Natural killer cell treated with Interleukin-12 subunit alpha and Interleukin-12 subunit beta and Interleukin-15 and Interleukin-18, amount 100 ng/mL, for 72 hours (primary cell): Measurements from ENCODE around the gene LRRC41. TPM values are rescaled to one million over a fixed set of nuclear protein-coding genes. Genes with fewer than 3 reads are reported as not detected.
"Not testable (repeated sequence)": the region's sequence is repeated elsewhere in the genome, so short reads cannot be mapped to it uniquely, and the experiment has no call there.

Experiments
- ATAC-seq, 2 donors: fragments of 150-1000 bp; cut with Tn5 transposase in 1 of 2; sonication (Bioruptor Pico), chemical (Tn5 transposase) in 1 of 2; 2 replicates each; pipeline ENCODE4 v1.10.0; 2021
- DNase-seq: peaks from one replicate; pipeline ENCODE4 v3.0.0; 2022; ENCODE audit warnings: low spot score
- H3K27ac Mint-ChIP-seq, 2 donors: 1 replicate in 1 of 2; 2 replicates in 1 of 2; pipeline ENCODE4 v1.8.0; 2022; ENCODE audit warnings: mixed read lengths in 2 of 2, mild to moderate bottlenecking in 1 of 2, moderate library complexity in 1 of 2
- H3K27me3 Mint-ChIP-seq, 2 donors: 1 replicate in 1 of 2; 2 replicates in 1 of 2; pipeline ENCODE4 v1.8.0; 2022; ENCODE audit warnings: mixed read lengths in 2 of 2
- H3K36me3 Mint-ChIP-seq: one replicate; pipeline ENCODE4 v1.8.0; 2022; ENCODE audit warnings: mixed read lengths
- H3K4me1 Mint-ChIP-seq, 2 donors: 1 replicate in 1 of 2; 2 replicates in 1 of 2; pipeline ENCODE4 v1.8.0; 2022; ENCODE audit warnings: low read depth in 2 of 2, mixed read lengths in 2 of 2, mild to moderate bottlenecking in 1 of 2
- H3K4me3 Mint-ChIP-seq: one replicate; pipeline ENCODE4 v1.8.0; 2022; ENCODE audit warnings: mixed read lengths
- H3K9me3 Mint-ChIP-seq: 2 replicates; pipeline ENCODE4 v1.8.0; 2022; ENCODE audit warnings: mixed read lengths
- total RNA-seq, 2 donors: library from RNA; stranded (reverse); gene quantifications; one replicate each; pipeline ENCODE4 v1.2.3, GENCODE V29; 2022

Gene LRRC41, protein sequence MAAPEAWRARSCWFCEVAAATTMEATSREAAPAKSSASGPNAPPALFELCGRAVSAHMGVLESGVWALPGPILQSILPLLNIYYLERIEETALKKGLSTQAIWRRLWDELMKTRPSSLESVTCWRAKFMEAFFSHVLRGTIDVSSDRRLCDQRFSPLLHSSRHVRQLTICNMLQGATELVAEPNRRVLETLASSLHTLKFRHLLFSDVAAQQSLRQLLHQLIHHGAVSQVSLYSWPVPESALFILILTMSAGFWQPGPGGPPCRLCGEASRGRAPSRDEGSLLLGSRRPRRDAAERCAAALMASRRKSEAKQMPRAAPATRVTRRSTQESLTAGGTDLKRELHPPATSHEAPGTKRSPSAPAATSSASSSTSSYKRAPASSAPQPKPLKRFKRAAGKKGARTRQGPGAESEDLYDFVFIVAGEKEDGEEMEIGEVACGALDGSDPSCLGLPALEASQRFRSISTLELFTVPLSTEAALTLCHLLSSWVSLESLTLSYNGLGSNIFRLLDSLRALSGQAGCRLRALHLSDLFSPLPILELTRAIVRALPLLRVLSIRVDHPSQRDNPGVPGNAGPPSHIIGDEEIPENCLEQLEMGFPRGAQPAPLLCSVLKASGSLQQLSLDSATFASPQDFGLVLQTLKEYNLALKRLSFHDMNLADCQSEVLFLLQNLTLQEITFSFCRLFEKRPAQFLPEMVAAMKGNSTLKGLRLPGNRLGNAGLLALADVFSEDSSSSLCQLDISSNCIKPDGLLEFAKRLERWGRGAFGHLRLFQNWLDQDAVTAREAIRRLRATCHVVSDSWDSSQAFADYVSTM
- 10 to 100 TPM; 43.2 to 45.5 TPM for total RNA-seq

DNA sequence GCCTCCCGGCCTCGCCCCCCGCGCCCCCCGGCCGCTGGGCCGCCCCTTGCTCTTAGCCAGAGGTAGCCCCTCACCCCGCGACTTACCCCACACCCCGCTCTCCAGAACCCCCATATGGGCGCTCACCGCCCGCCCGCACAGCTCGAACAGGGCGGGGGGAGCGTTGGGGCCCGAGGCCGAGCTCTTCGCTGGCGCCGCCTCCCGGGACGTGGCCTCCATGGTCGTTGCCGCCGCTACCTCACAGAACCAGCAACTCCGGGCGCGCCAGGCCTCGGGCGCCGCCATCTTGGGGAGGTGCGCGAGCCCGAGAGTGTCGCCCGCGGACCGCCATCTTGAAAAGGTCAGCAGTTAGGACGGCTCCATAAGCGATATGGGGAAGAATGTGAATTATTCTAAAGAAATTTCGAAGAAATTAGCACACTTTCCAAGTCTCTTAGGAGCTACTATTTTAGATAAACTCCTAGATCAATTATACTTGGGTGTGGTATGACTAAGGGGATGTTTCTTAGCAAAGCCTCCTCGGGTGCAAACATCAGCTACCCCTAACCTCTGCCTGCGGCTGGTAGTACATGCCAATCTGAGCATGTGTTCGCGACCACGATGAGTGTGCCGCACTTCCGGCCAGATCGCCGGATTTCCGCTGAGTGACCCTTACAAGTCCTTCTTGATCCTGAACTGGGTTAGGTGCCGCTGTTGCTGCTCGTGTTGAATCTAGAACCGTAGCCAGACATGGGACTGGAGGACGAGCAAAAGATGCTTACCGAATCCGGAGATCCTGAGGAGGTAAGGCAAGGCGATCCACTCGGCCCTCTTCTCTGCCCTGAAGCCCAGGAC, at the start of gene LRRC41, which contains the start of gene UQCRH:
LRRC41 (minus strand) TSS at position 579 of the 834 bp plus-strand sequence; CDS start at position 285, 294 bp downstream.
UQCRH (plus strand) TSS at position 661 of the 834 bp plus-strand sequence; CDS start at position 730, 69 bp downstream.
- Mint-ChIP-seq H3K27ac (peak within 1 kb of the TSS; percentile 95 to 98), H3K9me3 (no peaks in the 10 kb centered on the region), H3K27me3 (no peaks in the 10 kb centered on the region), H3K36me3 (peaks cover 6% of the 10 kb centered on the region), H3K4me3 (peak within 1 kb of the TSS; percentile 99), H3K4me1 (peaks cover 37 to 39% of the 10 kb centered on the region in 2 donors)
- ATAC-seq, result peak; percentile 89 to 94
- DNase-seq, result peak; percentile 96

DNA sequence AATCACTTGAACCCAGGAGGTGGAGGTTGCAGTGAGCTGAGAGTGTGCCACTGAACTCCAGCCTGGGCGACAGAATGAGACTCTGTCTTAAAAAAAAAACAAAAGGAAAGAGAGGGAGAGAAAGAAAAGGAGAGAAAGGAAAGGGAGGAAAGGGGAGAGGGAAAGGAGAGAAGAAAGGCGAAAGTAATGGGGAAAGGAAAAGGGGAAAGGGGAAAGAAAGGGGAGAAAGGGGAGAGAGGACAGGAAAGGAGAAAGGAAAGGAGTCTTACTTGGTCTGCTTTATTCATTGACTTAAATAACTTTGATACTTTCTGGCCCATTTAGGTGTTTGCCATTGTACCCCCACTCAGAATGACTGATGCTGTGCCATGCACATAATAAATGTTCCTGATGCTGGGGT, 48.9 kb upstream of the LRRC41 start:
- Mint-ChIP-seq H3K36me3 (peaks cover 5% of the 10 kb centered on the region), H3K27me3 (no peaks in the 10 kb centered on the region), H3K4me3 (no peak overlapping the region), H3K27ac (no peak overlapping the region), H3K9me3 (no peaks in the 10 kb centered on the region), H3K4me1 (peaks cover 6 to 7% of the 10 kb centered on the region in 2 donors)
- ATAC-seq (no peak), DNase-seq (no peak)

DNA sequence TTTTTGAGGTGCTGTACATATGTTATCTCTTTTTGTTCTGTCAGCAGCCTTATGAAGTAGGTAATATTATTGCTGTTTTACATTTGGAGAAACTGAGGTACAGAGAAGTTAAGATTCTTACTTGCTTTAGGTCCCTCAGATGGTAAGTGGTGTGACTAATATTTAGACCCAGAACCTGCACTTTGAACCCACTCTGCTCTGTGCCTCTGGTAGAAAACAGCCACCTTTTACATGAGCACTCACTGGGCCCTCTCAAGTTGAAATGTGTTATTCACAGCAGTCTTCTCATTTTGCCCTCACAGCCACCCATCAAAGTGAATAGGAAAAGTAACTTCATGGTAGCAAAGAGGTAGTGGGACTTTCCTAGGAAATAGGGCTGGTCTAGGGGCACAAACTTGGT, 41.9 kb upstream of the LRRC41 start:
- DNase-seq (no peak), ATAC-seq (no peak)
- H3K27ac Mint-ChIP-seq, result no peak overlapping the region
- H3K36me3 Mint-ChIP-seq, result peaks cover 10% of the 10 kb centered on the region
- H3K4me3 Mint-ChIP-seq, result no peak overlapping the region
- peaks cover 40 to 44% of the 10 kb centered on the region in 2 donors for H3K4me1 Mint-ChIP-seq
- no peaks in the 10 kb centered on the region for H3K27me3 Mint-ChIP-seq
- no peaks in the 10 kb centered on the region for H3K9me3 Mint-ChIP-seq

DNA sequence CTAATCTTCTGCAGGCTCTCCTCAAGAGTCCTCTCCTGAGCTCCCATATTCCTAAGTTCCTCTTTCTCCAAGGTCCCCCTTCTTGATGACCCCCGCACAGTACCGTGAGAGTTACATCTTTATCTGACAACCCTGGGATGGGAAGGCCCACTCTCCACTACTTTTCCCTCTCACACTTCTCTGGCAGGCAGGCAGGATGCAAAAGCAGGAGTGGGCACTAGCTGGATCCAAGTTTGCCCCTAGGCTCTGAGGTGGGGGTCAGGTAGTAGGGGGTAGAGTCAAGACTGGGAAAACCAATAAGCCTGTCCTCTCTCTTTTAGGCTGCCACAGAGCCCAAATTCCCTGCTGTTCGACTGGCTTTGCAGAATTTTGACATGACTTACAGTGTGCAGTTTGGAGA, 41.1 kb upstream of the LRRC41 start:
- Mint-ChIP-seq H3K4me3 (no peak overlapping the region), H3K27me3 (no peaks in the 10 kb centered on the region), H3K9me3 (no peaks in the 10 kb centered on the region), H3K4me1 (peaks cover 43 to 49% of the 10 kb centered on the region in 2 donors), H3K36me3 (peaks cover 10% of the 10 kb centered on the region), H3K27ac (peak overlapping the region in 1 of 2 donors; percentile 12)
- DNase-seq, result no peak
- ATAC-seq, result no peak

DNA sequence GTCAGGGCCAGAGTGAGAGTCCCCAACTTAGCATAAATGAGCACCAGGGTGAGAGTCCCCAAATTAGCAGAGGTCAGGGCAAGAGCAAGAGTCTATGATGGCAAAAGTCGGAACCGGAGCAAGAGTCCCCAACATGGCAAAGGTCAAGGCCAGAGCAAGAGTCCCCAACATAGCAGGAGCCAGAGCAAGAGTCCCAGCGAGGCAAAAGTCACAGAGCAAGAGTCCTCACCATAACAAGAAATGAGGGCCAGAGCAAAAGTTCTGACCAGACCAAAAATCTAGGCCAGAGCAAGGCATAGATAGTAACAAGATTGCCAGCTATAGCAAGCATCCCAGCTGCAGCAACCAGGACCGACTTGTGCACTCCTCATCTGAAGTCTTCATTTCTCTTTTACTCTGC, 40.3 kb upstream of the LRRC41 start:
- H3K4me3 Mint-ChIP-seq, result no peak overlapping the region
- H3K27ac Mint-ChIP-seq, result no peak overlapping the region
- peaks cover 10% of the 10 kb centered on the region for H3K36me3 Mint-ChIP-seq
- H3K27me3 Mint-ChIP-seq, result no peaks in the 10 kb centered on the region
- DNase-seq, result no peak
- no peak for ATAC-seq
- H3K4me1 Mint-ChIP-seq, result peaks cover 46 to 53% of the 10 kb centered on the region in 2 donors
- no peaks in the 10 kb centered on the region for H3K9me3 Mint-ChIP-seq

DNA sequence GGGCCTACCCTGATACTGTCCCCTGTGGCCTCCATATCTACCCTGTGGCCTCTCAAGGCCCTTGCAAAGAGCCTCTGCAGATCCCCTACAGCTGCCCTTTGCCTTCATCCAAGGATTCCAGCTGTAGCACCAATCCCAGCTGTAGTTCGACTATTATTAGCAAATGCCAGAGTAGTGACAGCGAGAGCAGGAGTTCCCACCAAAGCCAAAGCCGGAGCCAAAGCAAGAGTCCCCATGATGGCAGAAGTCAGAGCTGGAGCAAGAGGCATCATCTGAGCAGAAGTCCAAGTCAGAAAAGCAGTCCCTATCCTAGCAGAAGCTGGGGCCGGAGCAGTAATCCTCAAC, 39.9 kb upstream of the LRRC41 start:
- Mint-ChIP-seq H3K27ac (peak overlapping the region; percentile 98 to 100), H3K27me3 (no peaks in the 10 kb centered on the region)
- ATAC-seq, result no peak

DNA sequence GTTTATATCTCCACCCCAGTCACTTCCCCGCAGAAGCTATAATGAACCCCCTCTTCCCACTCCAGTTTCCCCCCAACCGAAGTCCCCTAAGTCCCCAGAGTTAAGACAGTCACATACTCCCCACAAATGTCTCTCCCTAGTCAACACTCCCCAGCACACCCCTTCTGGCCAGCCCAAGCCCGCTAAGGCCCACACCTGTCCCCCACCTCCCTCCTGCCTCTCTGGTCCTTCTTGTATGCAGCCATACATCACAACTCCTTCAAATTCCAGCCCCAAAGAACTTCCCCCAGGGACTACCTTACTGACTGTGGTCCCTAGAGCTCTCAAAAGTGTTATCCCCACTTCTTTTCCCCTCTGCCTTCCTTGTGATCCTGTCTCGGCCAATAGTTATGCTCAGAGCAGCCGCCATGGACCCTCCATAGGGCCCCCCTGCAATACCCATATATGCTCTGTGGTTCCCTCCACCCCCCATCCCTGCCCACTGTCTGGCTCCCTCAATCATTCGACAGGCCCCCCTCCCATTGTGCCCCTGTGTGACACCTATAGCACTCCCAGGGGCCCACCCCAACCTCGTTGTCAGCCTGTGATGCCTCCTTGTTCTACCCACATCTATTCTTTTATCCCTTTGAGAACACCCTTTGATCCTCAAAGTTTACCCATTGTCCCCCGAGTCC, 39.4 kb upstream of the LRRC41 start:
- DNase-seq (no peak), ATAC-seq (no peak)
- Mint-ChIP-seq H3K27ac (peak overlapping the region; percentile 98 to 100), H3K27me3 (no peaks in the 10 kb centered on the region), H3K4me3 (peak overlapping the region; percentile 98), H3K36me3 (peaks cover 7% of the 10 kb centered on the region), H3K9me3 (no peaks in the 10 kb centered on the region), H3K4me1 (peaks cover 43 to 50% of the 10 kb centered on the region in 2 donors)

More for the DNA sequence above, 39.9 kb upstream of the LRRC41 start:
- DNase-seq, result no peak
- no peaks in the 10 kb centered on the region for H3K9me3 Mint-ChIP-seq
- H3K4me3 Mint-ChIP-seq, result no peak overlapping the region
- H3K4me1 Mint-ChIP-seq, result peaks cover 47 to 55% of the 10 kb centered on the region in 2 donors
- H3K36me3 Mint-ChIP-seq, result peaks cover 10% of the 10 kb centered on the region

DNA sequence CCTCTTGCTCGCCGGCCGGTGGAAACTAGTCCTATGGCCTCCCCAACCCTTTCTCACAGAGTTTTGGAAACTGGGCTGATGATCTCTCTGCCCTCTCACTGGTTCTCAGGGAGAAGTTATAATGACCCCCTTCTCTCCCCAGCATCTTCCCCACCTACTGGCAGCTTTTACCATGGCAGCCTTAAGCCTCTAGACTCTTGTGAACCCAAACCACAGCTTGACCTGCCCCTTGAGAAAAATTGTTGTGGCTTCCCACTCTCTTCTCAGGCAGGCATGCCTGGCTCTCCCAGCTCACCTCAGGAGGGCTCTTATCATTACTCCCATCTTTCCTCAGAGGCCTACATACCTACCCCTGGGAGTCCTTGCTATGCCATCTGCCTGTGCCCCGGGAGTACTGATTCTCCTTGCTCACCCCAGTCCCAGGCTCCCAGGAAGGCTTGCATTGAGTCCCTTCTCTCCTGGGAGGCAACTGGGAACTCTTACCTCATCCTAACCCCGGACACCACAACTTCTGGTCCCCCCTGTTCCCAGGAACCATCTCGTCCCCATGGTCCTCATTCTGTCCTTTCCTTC, 38.8 kb upstream of the LRRC41 start:
- Mint-ChIP-seq H3K36me3 (peaks cover 5% of the 10 kb centered on the region), H3K4me3 (peak overlapping the region; percentile 98), H3K27me3 (no peaks in the 10 kb centered on the region), H3K27ac (peak overlapping the region; percentile 98 to 100), H3K9me3 (no peaks in the 10 kb centered on the region), H3K4me1 (peaks cover 40 to 49% of the 10 kb centered on the region in 2 donors)
- ATAC-seq (no peak), DNase-seq (no peak)

DNA sequence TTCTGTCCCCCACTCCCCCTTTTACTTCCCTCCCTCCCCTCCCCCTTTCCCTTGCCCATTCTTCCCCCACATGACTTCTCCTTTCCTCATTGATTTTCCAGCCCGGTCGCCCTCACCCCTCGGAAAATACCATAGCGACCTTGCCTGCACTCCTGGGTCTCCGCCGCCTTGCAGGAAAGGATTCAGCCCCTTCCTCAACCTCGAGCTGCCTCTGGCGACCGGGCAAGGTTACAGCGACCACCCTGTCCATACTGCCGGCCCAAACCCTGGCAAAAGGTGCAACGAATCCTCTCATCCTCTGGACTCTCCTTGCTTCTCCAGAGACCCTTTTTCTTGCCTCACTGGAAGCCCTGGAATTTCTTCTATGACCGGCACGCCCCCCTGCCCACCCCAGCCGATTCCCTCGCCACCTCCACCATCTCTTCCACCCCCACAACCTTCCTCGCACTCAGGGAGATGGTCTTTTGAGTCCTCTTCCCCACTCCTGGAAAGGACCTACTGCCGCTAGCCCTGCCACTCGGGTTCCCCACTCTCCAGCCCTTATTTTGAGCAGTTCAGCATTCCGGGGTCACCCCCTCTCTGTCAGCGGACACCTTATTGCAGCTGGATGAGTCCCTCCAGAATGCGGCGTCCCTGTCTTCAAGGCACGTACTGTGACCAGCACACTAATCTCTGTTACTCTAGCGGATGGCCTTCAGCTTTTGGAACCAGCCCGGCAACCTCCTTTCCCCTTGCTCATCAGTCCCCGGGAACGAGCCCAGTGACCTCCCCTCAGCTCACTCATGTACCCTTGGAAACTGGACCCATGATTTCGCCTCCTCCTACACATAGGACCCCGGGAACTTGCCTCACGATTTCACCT, 38.0 kb upstream of the LRRC41 start:
- Mint-ChIP-seq H3K9me3 (no peaks in the 10 kb centered on the region), H3K36me3 (peaks cover 5% of the 10 kb centered on the region), H3K27ac (peak overlapping the region; percentile 98 to 100), H3K4me1 (peaks cover 37 to 49% of the 10 kb centered on the region in 2 donors), H3K27me3 (no peaks in the 10 kb centered on the region), H3K4me3 (peak overlapping the region; percentile 98)
- no peak for DNase-seq
- ATAC-seq, result no peak

DNA sequence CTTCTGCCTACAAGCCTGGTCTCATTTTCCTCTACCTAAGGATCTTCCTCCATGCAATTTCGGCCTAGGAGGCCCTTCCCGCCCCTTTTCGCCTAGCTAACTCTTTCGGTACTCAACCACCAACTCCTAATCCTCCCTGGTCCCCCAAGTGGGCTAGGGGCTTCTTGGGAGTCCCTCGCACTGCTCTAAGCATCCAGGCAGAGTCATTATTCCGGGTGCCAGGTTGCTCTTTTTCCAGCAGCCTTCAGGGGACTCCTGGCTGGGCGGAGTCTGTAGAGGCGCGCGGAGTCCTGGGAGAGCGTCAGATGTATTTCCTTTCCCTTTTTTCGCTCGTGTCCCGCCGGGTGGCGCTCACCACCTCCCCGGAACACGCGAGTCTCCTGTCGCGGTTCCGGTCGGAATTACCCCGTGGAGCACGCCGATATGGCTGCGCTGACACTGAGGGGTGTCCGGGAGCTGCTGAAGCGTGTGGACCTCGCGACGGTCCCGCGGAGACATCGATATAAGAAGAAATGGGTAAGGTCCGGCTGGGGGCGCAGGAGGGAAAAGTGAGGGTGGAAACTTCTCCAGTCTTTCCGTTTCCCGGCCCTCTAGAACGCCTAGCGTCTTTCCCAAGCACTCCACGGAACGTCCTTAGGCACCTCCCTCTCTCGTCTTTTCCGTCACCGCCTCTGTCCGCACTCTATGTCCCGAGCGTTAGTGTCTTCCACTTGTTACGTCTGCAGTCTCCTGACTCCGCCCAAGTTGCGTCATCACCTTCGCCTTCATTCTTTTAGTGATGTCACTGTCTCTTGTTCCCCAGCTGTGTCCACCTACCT, 37.2 kb upstream of the LRRC41 start, which contains the start of gene NSUN4:
NSUN4 (plus strand) TSS at position 404 of the 818 bp plus-strand sequence; CDS start at position 424, 20 bp downstream.
- DNase-seq, result peak; percentile 87
- Mint-ChIP-seq H3K4me1 (peaks cover 37 to 49% of the 10 kb centered on the region in 2 donors), H3K9me3 (no peaks in the 10 kb centered on the region), H3K4me3 (peak within 1 kb of the TSS; percentile 98), H3K36me3 (peaks cover 5% of the 10 kb centered on the region), H3K27me3 (no peaks in the 10 kb centered on the region), H3K27ac (peak within 1 kb of the TSS; percentile 98 to 100)
- ATAC-seq, result peak; percentile 94 to 95

DNA sequence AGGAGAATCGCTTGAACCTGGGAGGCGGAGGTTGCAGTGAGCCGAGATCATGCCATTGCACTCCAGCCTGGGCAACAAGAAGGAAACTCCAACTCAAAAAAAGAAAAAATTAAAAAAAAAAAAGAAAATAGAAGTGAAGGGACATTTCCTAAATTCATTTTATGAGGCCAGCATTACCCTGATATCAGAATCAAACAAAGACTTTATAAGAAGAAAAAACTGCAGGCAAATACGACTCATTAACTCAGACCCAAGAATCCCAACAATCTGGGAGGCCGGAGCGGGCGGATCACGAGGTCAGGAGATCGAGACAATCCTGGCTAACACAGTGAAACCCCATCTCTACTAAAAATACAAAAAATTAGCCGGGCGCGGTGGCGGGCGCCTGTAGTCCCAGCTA, 34.0 kb upstream of the LRRC41 start:
- ATAC-seq, DNase-seq, H3K4me3 Mint-ChIP-seq, H3K27ac Mint-ChIP-seq, H3K36me3 Mint-ChIP-seq, H3K9me3 Mint-ChIP-seq, H3K27me3 Mint-ChIP-seq: not testable (repeated sequence)
- H3K4me1 Mint-ChIP-seq, result peaks cover 25 to 31% of the 10 kb centered on the region in 2 donors
